ENCODE measurements around the gene P2RY2. TPM values are rescaled to one million over a fixed set of nuclear protein-coding genes. Genes with fewer than 3 reads are reported as not detected.
"Not testable (repeated sequence)": the region's sequence is repeated elsewhere in the genome, so short reads cannot be mapped to it uniquely, and the experiment has no call there.

Gene P2RY2
- total RNA-seq, 1 donor from 2014 or later: 0.51 TPM

DNA sequence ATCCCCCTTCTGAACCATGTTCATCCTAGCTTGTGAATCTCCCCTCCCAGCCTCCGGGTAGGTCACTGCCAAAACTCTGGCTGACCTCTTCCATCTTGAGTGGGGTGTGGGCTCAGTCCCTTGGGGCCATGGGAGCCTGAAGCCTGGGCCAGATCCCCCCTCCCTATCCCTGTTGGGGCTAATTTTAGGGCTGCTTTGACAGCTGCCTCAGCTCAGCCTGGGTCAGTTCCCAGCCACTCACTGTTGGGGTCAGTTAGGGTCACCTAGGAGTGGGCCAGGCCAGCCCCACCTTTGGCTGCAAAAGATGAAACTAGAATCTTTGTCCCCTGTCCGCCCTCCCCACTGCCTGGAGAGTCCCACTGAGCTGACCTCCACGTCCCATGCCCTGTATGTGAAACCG, 29.8 kb upstream of the P2RY2 start:
- DNase-seq: no peak

GRCh38 chr11:73189315-73189714, 28.8 kb upstream of the P2RY2 start:
- no peak for DNase-seq

DNA sequence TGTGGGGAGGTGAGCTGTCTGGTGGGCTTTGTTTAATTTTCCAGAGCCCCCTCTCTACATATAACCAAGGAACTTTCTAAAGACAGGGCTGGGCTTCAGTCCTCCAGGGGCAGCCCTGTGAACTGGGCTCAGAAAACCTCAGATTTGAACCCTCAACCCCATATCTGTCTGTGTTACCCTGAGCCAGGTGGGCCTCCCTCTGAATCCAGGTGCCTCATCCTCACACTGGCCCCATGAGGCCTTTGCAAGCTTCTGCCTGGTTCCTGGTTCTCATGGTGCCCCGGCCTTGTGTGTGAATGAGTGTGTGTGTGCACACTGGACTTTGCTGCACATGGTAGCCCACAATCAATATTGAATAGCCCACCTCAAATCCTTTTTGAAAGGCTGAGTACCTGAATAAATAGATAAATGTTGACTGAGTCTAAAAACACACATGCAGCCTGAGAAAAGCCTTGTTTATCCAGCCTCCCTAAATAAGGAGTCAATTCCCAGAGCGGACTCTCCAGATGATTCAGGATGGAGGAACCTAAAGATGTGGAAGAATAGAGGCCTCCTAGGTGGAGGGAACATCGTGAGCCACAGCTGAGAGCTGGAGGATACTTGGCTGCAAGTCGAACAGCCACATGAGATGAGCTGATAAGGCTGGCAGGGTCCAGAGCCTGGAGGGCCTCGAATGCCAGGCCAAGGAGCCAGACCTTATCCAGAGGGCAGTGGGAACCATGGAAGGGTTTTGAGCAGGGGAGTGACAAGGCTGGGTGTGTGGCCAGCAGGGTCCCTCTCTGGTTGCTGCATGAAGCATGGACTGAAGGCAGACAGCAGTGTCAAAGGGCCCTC, 28.1 kb upstream of the P2RY2 start:
- no peak for DNase-seq

GRCh38 chr11:73190557-73190885, 27.6 kb upstream of the P2RY2 start:
- no peak for DNase-seq

DNA sequence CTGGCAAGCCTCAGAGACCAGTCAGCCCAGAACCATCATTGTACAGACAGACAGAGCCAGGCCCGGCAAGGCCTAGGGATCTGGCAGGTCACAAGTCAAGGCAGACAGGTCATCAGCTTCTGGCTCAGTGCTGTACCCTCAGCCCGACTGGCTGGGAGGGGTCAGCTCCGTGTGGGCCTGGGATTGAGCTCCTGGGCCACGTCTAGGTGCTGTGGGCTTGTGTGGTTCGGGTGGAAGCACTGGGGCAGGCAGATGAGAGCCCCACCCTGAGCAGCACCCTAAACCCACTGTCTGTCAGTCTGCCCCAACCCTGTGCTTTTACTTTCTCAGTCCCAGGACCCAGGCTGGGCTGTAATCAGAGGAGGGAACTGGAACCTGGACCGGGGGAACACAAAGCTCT, 26.9 kb upstream of the P2RY2 start:
- no peak for DNase-seq

DNA sequence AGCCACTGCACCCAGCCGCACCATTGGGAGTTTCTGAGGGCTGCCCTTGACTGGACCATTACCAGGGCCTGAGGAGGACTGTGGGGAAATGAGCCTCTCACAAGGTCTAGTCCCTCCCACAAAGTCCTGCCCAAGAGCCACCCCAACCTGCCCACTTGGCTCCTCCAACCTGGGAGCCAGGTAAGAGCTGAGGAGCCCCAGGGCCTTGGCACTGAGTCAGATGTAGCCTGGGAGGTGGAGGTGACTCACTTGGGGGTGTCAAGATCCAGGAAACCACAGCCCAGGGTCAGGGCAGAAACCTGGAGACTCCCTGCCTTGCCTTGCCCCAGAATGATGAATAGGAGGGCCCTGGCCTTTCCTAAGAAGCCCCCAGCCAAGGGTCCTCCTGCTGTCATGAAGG, 25.8 kb upstream of the P2RY2 start:
- no peak for DNase-seq

GRCh38 chr11:73193251-73194033, 24.6 kb upstream of the P2RY2 start:
- no peak for DNase-seq

GRCh38 chr11:73194034-73194507, 24.0 kb upstream of the P2RY2 start:
- DNase-seq: no peak

DNA sequence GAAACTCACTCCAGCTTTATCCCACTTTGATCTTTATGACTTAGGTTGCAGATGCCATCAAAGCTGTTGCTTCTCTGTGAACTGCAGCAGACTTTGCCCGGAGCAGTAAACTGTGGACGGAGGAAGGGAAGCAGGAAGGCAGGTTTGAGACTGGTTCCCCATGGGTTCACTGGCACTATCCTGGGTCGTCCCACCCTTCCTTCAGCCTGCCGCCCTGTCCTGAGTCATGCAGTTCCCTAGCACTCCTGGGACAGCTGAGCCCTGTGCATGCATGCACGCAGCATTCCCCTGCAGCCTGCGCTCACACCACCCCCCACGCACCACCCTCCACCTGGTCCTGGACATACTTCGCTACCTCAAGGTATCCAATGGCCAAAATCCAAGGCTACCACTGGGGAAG, 23.5 kb upstream of the P2RY2 start:
- no peak for DNase-seq

DNA sequence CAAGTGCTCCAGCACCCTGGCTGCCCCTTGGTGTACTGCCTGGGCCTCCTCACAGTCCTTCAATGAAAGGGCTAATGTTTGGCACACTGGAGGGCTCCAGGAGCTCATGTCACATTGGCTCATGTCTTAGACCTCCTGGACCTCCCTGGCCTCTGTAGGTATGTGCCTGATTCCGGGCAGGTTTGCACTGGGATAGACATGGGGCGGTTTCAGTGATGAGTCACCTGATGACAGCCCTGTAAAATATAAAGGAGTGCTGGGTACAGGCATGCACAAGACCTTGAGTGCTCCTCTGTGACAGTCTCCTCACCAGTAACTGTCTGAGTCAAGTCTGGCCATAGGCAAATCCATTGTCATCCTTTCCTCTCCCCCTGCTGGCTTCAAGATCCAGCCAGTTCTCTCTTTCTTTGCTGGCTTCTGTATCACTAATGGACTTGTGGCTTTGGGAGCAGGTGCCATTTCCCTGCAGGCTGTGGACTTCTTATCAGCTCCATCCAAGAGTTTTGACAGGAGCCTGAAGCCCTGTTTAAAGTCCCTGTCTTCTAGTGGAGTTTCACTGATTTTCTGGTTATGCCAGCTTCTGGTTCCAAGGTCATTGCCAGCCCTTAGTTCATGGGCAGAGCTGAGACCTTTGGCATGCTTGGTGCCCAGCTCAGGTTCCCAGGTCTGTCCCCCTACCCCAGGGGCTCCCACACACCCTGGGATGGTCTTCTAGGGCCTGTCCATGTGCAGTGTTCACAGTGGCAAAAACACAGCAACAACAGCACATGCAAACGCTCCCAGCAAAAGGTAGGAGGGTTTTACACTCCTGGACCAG, 22.7 kb upstream of the P2RY2 start:
- DNase-seq: no peak

- no peak for DNase-seq
Observed at GRCh38 chr11:73196576-73196975, 21.5 kb upstream of the P2RY2 start.

DNA sequence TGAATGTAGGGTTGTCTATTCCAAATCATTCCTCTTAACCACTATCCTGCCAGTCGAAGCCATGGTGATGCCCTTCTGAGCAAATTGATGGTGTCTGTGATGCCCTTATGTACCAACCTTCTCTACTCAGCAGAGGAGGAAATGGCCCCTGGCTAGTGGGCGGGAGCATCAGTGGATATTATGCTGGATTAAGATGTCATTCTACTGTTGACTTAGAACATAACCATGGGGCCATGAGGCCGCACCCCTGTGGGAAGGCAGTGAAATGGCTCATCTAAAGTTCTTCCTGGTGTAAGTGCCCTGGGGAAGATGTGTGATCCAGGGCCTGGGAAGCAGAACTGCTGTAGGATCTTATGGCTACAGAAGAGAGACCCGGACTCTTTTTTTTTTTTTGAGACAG, 20.7 kb upstream of the P2RY2 start:
- no peak for DNase-seq

GRCh38 chr11:73197787-73198186, 20.3 kb upstream of the P2RY2 start:
- not testable (repeated sequence) for DNase-seq

- peak; percentile 94 for DNase-seq
Observed at GRCh38 chr11:73198677-73199076, 19.4 kb upstream of the P2RY2 start.

DNA sequence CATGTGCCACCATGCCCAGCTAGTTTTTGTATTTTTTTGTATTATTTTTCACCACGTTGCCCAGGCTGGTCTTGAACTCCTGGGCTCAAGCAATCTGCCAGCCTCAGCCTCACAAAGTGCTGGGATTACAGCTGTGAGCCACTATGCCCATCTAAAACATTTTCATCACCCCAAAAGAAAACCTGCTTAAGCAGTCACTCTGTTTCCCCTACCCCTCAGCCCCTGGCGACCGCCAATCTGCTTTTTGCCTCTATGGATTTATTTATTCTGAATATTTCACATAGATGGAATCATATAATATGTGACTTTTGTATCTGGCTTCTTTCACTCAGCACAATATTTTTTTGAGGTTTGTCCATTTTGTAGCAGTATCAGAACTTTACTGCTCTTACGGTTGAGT, 18.6 kb upstream of the P2RY2 start:
- no peak for DNase-seq

- DNase-seq: no peak
Observed at GRCh38 chr11:73200256-73200655, 17.8 kb upstream of the P2RY2 start.

DNA sequence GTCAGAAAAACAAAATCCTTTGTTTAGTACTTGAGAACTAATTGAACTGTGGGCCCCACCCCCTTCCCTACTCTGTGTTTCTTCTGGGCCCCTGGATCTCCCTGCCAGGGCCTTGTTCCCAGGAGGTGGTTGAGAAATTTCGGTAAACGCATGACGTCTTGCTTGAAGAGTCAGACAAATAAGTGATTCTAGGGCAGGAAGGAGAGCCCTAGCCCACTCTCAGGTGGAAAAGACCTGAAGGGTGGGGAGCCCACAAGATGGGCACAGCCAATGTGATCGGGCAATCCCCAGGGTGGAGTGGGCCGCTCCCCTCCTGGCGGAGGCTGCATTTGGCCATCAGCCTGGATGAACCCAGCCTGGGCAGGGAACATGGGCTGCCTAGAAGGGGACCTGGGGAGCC, 16.8 kb upstream of the P2RY2 start:
- no peak for DNase-seq

DNA sequence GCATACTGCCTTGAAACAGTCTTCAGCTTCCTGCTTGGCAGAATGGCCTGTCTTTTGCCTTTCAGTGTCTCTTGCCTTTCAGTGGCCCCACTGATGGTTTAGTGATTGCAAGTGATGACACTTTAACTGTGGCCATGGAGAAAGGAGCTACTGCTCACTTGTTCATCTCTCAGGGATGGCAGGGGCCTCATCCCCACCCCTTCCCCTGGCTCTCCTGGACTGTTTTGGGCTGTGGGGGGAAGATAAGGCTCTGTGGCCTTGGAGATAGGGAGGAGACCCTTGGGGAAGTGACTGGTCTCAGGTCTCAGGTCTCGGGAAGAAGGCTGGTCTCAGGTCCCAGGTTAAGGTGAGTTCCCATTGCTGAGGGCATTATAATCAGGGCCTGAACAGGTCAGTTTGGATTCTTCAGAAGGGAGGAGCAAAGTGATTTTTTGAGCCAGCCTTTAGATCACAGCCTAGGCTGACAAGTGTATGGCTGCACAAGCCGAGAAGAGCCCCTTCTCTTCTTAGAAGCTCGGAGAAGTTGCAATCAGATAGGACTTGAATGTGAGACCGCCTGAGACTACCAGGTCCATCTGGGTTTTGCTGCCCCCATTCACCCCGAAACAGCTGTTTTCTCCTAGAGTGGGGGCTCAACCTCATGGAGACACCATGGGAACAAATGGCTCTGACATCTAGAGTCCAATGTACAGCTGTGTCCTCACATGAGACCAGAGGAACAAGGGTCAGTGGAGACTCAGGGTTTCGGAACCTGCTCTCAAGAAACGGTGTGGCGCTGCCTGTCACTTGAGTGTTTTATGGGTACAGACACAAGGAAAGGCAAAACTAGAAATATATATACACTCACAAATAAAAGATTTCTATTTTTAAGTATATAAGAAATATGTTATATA, 15.9 kb upstream of the P2RY2 start:
- DNase-seq: no peak

- no peak for DNase-seq
Observed at GRCh38 chr11:73203322-73203721, 14.8 kb upstream of the P2RY2 start.

- no peak for DNase-seq
Observed at GRCh38 chr11:73203790-73204189, 14.3 kb upstream of the P2RY2 start.

- DNase-seq: no peak
Observed at GRCh38 chr11:73204711-73205121, 13.4 kb upstream of the P2RY2 start.

Measured in dermis blood vessel endothelial cell (primary cell).